GM13976 (cell line): Measurements from ENCODE around the gene STX18.

ENCODE experiments used
- DNase-seq: peaks from one replicate; pipeline ENCODE4 v3.0.0; 2012; ENCODE audit warnings: low spot score
- CTCF ChIP-seq: IDR thresholded peaks from 2 replicates; pipeline ENCODE4 v1.5.1; 2012; ENCODE audit warnings: borderline replicate concordance, mild to moderate bottlenecking; ENCODE audit not compliant: insufficient read depth; ENCODE audit errors: extremely low read depth, missing control alignments, control extremely low read depth
- in situ Hi-C: fragments of 300-500 bp; cut with MboI; formaldehyde crosslinking; loops from one replicate; pipeline ENCODE4 v1.12.0; 2022; ENCODE audit warnings: low sequenced_read_pairs, mixed read lengths, inconsistent platforms; ENCODE audit not compliant: unreplicated experiment

Gene STX18

GRCh38 chr4:4541661-4542570 is at the start of gene STX18:
Gene STX18 (minus strand): TSS chr4:4542048. CDS start chr4:4541964, 84 bp downstream.
- TF ChIP-seq CTCF = no peak
- in situ Hi-C loops = no loop called here
- DNase-seq = peak; percentile 92

GRCh38 chr4:4591071-4591470 is 49.2 kb upstream of the STX18 start:
- in situ Hi-C loops = no loop called here
- TF ChIP-seq CTCF = no peak
- no peak for DNase-seq

- TF ChIP-seq CTCF = no peak
- in situ Hi-C loops = no loop called here
Observed at GRCh38 chr4:4590546-4590945, 48.7 kb upstream of the STX18 start.

DNA sequence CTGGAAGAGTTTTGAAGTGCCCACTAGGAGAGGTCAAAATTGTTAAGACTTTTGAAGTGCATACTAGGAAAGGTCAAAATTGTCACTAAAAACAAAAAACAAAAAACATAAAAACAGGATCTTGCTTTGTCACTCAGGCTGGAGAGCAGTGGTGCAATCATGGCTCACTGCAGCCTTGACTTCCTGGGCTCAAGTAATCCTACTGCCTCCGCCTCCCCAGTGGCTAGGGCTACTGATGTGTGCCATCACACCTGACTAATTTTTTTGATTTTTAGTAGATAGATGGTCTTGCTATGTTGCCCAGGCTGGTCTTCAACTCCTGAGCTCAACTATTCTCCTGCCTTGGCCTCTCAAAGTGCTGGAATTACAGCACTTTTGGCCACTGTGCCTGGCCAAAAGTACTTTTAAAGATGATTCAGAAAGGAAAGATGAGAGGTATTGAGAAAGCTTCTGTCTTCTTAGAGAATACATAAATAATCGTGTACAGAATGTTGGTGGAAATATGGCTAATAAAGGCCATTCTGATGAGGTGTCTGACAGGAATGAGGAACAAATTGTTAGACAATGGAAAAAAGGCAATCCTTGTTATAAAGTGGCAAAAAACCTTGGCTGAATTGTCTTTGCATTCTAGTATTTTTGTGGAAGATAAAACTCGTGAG is 43.3 kb upstream of the STX18 start:
- no peak for TF ChIP-seq CTCF
- in situ Hi-C loops = no loop called here
- DNase-seq = no peak

More at GRCh38 chr4:4590546-4590945, 48.7 kb upstream of the STX18 start:
- DNase-seq = no peak

DNA sequence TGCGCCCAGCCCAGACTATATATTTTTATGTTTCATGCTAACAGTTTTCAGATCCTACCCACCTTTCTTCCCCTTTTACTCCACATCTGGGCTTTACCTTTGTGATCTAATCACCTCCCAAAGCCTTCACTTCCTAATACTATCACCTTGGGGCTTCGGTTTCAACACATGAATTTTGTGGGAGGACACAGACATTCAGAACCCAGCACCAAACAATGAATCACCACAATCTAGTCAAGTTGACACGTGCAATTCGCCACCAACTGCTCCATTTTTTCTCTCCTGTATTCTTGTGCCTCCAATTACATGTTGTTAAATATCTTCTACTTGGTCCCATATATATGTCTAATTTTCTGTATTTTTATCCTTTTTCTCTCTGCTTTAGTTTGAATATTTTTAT is 41.8 kb upstream of the STX18 start:
- TF ChIP-seq CTCF = no peak
- in situ Hi-C loops = no loop called here
- DNase-seq = no peak

GRCh38 chr4:4582653-4583052 is 40.8 kb upstream of the STX18 start:
- DNase-seq = no peak
- no peak for TF ChIP-seq CTCF
- in situ Hi-C loops = no loop called here
